HepG2 (cell line): ENCODE results near the gene ADGRF1. TPM values are rescaled to one million over a fixed set of nuclear protein-coding genes. Genes with fewer than 3 reads are reported as not detected.

Experiments
- CCDC6 ChIP-seq: sonication (generic); formaldehyde crosslinking; IDR thresholded peaks from 2 replicates; pipeline ENCODE4 v1.8.1; 2022; ENCODE audit warnings: mild to moderate bottlenecking, missing genetic modification reagents, moderate library complexity
- GFI1 ChIP-seq: sonication (generic); formaldehyde crosslinking; IDR thresholded peaks from 2 replicates; pipeline ENCODE4 v1.5.0; 2020; ENCODE audit warnings: missing genetic modification reagents, mild to moderate bottlenecking, borderline replicate concordance
- HMG20B ChIP-seq: conservative IDR thresholded peaks from 2 replicates; pipeline ENCODE4 v1.6.1; 2016; ENCODE audit warnings: missing genetic modification reagents, missing compliant biosample characterization
- JUNB ChIP-seq: sonication (generic); formaldehyde crosslinking; IDR thresholded peaks from 2 replicates; pipeline ENCODE4 v1.8.0; 2022; ENCODE audit warnings: missing genetic modification reagents, mild to moderate bottlenecking, borderline replicate concordance
- MBNL3 ChIP-seq: fragments of 250-450 bp; sonication (Bioruptor Pico); conservative IDR thresholded peaks from 2 replicates; pipeline ENCODE4 v1.8.0; 2022; ENCODE audit warnings: mild to moderate bottlenecking, inconsistent platforms
- MIER2 ChIP-seq: IDR thresholded peaks from 2 replicates; pipeline ENCODE4 v1.6.1; 2016; ENCODE audit warnings: missing biosample characterization, missing genetic modification reagents
- NFKBIZ ChIP-seq: IDR thresholded peaks from 2 replicates; pipeline ENCODE4 v1.6.1; 2018; ENCODE audit warnings: missing genetic modification reagents, missing compliant biosample characterization
- NFYB ChIP-seq: sonication (generic); formaldehyde crosslinking; IDR thresholded peaks from 2 replicates; pipeline ENCODE4 v1.4.0; 2020; ENCODE audit warnings: missing genetic modification reagents
- RBFOX2 ChIP-seq: fragments of 200-400 bp; formaldehyde crosslinking; IDR thresholded peaks from 2 replicates; pipeline ENCODE4 v1.6.1; 2017; ENCODE audit warnings: low read depth, mild to moderate bottlenecking, low read length
- TAF1 ChIP-seq: sonication (generic); formaldehyde crosslinking; IDR thresholded peaks from 2 replicates; pipeline ENCODE4 v1.4.0; 2020; ENCODE audit warnings: missing genetic modification reagents
- ZNF260 ChIP-seq: sonication (generic); formaldehyde crosslinking; IDR thresholded peaks from 2 replicates; pipeline ENCODE4 v1.4.0; 2020; ENCODE audit warnings: missing genetic modification reagents, low read depth, mild to moderate bottlenecking, borderline replicate concordance
- ZNF326 ChIP-seq: sonication (generic); formaldehyde crosslinking; IDR thresholded peaks from 2 replicates; pipeline ENCODE4 v1.4.0; 2020; ENCODE audit warnings: missing genetic modification reagents, borderline replicate concordance
- ZNF33B ChIP-seq: sonication (generic); formaldehyde crosslinking; IDR thresholded peaks from 2 replicates; pipeline ENCODE4 v1.5.1; 2020; ENCODE audit warnings: mild to moderate bottlenecking, missing genetic modification reagents
- ZNF777 ChIP-seq: sonication (generic); formaldehyde crosslinking; IDR thresholded peaks from 2 replicates; pipeline ENCODE4 v1.4.0; 2020; ENCODE audit warnings: missing genetic modification reagents
- ZNF883 ChIP-seq: sonication (generic); formaldehyde crosslinking; IDR thresholded peaks from 2 replicates; pipeline ENCODE4 v1.5.1; 2020; ENCODE audit warnings: mild to moderate bottlenecking, missing genetic modification reagents; ENCODE audit errors: not compliant biosample characterization
- ZSCAN31 ChIP-seq: sonication (generic); formaldehyde crosslinking; IDR thresholded peaks from 2 replicates; pipeline ENCODE4 v1.5.0; 2020; ENCODE audit warnings: low read depth, mild to moderate bottlenecking, missing genetic modification reagents
- polyA plus RNA-seq, 8 experiments: library from polyadenylated mRNA; depleted of rRNA in 3 of 8; stranded (reverse) in 7 of 8; unstranded in 1 of 8; fragments of >200 nt; fragmentation: Illumina TruSeq in 4 of 8; extraction: Trizol in 4 of 8; gene quantifications; 2 replicates each; pipeline versions ENCODE4 v1.2.1 to v1.2.3, GENCODE V29; 2011 to 2016; ENCODE audit warnings: low read depth in 4 of 8, missing spikeins in 1 of 8, mixed read lengths in 1 of 8; ENCODE audit not compliant: insufficient read depth in 1 of 8
- total RNA-seq, 5 experiments: library from RNA; depleted of rRNA; stranded (reverse); fragments of >200 nt; fragmentation: Illumina TruSeq; extraction: Trizol; gene quantifications; 2 replicates each; pipeline ENCODE4 v1.2.3, GENCODE V29; 2016; ENCODE audit warnings: low read depth in 1 of 5
- TF ChIP-seq, protein P1 (sequence below): sonication (generic); formaldehyde crosslinking; IDR thresholded peaks from 2 replicates; pipeline ENCODE4 v1.5.1; 2020; ENCODE audit warnings: missing genetic modification reagents, mild to moderate bottlenecking, borderline replicate concordance
- TF ChIP-seq, protein P2 (sequence below): sonication (generic); formaldehyde crosslinking; IDR thresholded peaks from 2 replicates; pipeline ENCODE4 v1.5.0; 2020; ENCODE audit warnings: missing genetic modification reagents, mild to moderate bottlenecking, borderline replicate concordance
- TF ChIP-seq, protein P3 (sequence below): sonication (generic); formaldehyde crosslinking; IDR thresholded peaks from 2 replicates; pipeline ENCODE4 v1.8.0; 2022; ENCODE audit warnings: missing genetic modification reagents, mild to moderate bottlenecking, inconsistent platforms, borderline replicate concordance
- TF ChIP-seq, protein P4 (sequence below): sonication (generic); formaldehyde crosslinking; IDR thresholded peaks from 2 replicates; pipeline ENCODE4 v1.8.0; 2022; ENCODE audit warnings: missing genetic modification reagents, mild to moderate bottlenecking, moderate library complexity, borderline replicate concordance
- TF ChIP-seq, protein P5 (sequence below): sonication (generic); formaldehyde crosslinking; conservative IDR thresholded peaks from 2 replicates; pipeline ENCODE4 v1.8.1; 2023; ENCODE audit warnings: missing genetic modification reagents

Gene ADGRF1
- total and polyA plus RNA-seq, 2 of the 13 experiments (the other 11 are each of a cell fraction or from before 2014, with no cell fraction given): not detected

DNA sequence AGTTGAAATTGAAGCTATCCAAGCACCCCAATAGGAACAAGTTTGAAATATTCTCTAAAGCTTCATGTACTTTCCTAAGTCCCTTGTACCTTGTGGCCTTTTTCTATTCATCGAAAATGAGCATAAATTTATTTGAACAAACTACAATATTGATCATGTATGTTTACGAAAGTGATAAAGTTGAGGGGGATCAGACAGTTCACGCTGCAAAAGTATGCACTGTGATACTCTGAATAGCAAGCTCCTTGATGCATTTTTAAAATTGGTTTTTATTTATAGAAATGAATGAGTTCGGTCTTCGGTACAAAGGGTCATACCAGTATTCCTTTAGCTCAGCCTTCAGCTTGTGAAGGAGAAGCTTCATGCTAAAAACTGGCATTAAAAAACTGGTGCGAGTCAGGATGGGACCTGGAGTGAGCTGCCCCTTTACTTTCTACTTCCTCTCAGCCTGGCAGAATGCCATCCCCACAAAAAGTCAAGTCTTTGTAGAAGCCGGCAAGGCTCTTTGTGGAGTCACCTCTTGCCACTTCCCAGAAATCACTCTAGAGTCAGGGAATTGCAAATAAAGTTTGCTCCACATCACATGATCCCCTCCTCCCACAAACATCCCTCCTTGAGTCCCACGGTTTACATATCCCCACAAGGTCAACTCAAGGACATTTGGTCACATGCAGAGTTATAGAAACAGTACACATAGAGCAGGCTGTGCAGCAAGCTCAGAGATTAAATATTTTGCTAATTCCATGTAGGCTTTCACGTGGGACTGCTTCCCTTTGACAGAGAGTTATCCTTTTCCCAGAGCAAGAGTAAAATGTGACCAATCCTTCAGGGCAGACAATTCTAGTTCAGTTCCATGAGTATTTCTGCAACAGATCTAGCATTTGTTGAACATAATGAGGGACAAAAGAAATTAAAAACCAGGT is 34.6 kb upstream of the ADGRF1 start (continued):
- TF ChIP-seq, protein P1, sequence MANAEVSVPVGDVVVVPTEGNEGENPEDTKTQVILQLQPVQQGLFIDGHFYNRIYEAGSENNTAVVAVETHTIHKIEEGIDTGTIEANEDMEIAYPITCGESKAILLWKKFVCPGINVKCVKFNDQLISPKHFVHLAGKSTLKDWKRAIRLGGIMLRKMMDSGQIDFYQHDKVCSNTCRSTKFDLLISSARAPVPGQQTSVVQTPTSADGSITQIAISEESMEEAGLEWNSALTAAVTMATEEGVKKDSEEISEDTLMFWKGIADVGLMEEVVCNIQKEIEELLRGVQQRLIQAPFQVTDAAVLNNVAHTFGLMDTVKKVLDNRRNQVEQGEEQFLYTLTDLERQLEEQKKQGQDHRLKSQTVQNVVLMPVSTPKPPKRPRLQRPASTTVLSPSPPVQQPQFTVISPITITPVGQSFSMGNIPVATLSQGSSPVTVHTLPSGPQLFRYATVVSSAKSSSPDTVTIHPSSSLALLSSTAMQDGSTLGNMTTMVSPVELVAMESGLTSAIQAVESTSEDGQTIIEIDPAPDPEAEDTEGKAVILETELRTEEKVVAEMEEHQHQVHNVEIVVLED (CRISPR knock-in tag): 0 out of 2 replicates have a peak, but pooled peaks have one; percentile 37
- TF ChIP-seq HMG20B (peak; percentile 90), GFI1 (peak; percentile 89), ZSCAN31 (CRISPR knock-in tag) (peak; percentile 76; the same call in 1 of the 2 replicates), TAF1 (CRISPR knock-in tag) (peak; percentile 45; the same call in 1 of the 2 replicates), CCDC6 (CRISPR knock-in tag) (peak; percentile 52; the same call in 1 of the 2 replicates), JUNB (CRISPR knock-in tag) (no peak), ZNF33B (no peak), ZNF883 (CRISPR knock-in tag) (no peak), MIER2 (CRISPR knock-in tag) (peak; percentile 65; the same call in 1 of the 2 replicates), ZNF326 (CRISPR knock-in tag) (no peak), RBFOX2 (peak; percentile 1; the same call in 1 of the 2 replicates), ZNF260 (CRISPR knock-in tag) (no peak), ZNF777 (CRISPR knock-in tag) (peak; percentile 20; the same call in 1 of the 2 replicates), NFYB (no peak; the same call in 1 of the 2 replicates), MBNL3 (CRISPR knock-in tag) (no peak), NFKBIZ (CRISPR knock-in tag) (peak; percentile 100)
- TF ChIP-seq, protein P2, sequence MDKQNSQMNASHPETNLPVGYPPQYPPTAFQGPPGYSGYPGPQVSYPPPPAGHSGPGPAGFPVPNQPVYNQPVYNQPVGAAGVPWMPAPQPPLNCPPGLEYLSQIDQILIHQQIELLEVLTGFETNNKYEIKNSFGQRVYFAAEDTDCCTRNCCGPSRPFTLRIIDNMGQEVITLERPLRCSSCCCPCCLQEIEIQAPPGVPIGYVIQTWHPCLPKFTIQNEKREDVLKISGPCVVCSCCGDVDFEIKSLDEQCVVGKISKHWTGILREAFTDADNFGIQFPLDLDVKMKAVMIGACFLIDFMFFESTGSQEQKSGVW: no peak
- TF ChIP-seq, protein P3, sequence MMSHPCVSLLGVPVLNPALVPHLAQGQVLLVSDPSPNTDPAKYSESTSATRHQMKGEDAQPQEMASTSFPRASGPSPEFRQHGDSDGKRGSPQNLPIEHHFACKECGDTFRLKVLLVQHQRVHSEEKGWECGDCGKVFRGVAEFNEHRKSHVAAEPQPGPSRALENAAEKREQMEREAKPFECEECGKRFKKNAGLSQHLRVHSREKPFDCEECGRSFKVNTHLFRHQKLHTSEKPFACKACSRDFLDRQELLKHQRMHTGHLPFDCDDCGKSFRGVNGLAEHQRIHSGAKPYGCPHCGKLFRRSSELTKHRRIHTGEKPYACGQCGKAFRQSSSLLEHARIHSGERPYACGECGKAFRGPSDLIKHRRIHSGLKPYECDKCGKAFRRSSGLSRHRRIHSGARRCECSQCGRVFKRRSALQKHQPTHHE: no peak
- TF ChIP-seq, protein P4, sequence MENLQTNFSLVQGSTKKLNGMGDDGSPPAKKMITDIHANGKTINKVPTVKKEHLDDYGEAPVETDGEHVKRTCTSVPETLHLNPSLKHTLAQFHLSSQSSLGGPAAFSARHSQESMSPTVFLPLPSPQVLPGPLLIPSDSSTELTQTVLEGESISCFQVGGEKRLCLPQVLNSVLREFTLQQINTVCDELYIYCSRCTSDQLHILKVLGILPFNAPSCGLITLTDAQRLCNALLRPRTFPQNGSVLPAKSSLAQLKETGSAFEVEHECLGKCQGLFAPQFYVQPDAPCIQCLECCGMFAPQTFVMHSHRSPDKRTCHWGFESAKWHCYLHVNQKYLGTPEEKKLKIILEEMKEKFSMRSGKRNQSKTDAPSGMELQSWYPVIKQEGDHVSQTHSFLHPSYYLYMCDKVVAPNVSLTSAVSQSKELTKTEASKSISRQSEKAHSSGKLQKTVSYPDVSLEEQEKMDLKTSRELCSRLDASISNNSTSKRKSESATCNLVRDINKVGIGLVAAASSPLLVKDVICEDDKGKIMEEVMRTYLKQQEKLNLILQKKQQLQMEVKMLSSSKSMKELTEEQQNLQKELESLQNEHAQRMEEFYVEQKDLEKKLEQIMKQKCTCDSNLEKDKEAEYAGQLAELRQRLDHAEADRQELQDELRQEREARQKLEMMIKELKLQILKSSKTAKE: peak; percentile 68; the same call in 1 of the 2 replicates
- TF ChIP-seq, protein P5, sequence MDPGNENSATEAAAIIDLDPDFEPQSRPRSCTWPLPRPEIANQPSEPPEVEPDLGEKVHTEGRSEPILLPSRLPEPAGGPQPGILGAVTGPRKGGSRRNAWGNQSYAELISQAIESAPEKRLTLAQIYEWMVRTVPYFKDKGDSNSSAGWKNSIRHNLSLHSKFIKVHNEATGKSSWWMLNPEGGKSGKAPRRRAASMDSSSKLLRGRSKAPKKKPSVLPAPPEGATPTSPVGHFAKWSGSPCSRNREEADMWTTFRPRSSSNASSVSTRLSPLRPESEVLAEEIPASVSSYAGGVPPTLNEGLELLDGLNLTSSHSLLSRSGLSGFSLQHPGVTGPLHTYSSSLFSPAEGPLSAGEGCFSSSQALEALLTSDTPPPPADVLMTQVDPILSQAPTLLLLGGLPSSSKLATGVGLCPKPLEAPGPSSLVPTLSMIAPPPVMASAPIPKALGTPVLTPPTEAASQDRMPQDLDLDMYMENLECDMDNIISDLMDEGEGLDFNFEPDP (CRISPR knock-in tag): 0 out of 2 replicates have a peak, but pooled peaks have one; percentile 56
